Measurements from ENCODE around the gene UNC79. TPM values are rescaled to one million over a fixed set of nuclear protein-coding genes. Genes with fewer than 3 reads are reported as not detected.

Gene UNC79
- total and polyA plus RNA-seq, 2 donors (not counting 3 experiments of a cell fraction or from before 2014, with no cell fraction given), result not detected

GRCh38 chr14:93725993-93726392 lies 295.3 kb downstream of the UNC79 start:
- intact Hi-C loops (cut with micrococcal nuclease), result no loop called here
- TF ChIP-seq MYC (IDR thresholded peaks at IDR 0.05; ENCODE audit: low read depth, low read length), result no peak
- TF ChIP-seq POLR2AphosphoS5 (IDR thresholded peaks at IDR 0.05; ENCODE audit: insufficient read depth, low read depth, low read length), result no peak
- TF ChIP-seq GATA2 (IDR thresholded peaks at IDR 0.05; ENCODE audit: insufficient read depth, insufficient read length, low read depth, low read length), result no peak
- TF ChIP-seq EZH2 (IDR thresholded peaks at IDR 0.05; ENCODE audit: borderline replicate concordance, low read depth, low read length, severe bottlenecking), result no peak
- no peak for TF ChIP-seq MAX (IDR thresholded peaks at IDR 0.05; ENCODE audit: insufficient read depth, insufficient read length)
- TF ChIP-seq CTCF (IDR thresholded peaks at IDR 0.05; ENCODE audit: extremely low read depth in 1 of 2, insufficient read depth in 1 of 2, low read depth in 1 of 2, low read length in 2 of 2), result no peak
- TF ChIP-seq JUN (IDR thresholded peaks at IDR 0.05; ENCODE audit: borderline replicate concordance, insufficient read depth, insufficient read length, low read depth), result no peak
- TF ChIP-seq POLR2A (IDR thresholded peaks at IDR 0.05; ENCODE audit: low read depth, low read length), result no peak
- TF ChIP-seq FOS (IDR thresholded peaks at IDR 0.05; ENCODE audit: borderline replicate concordance, insufficient read depth, low read length), result no peak

More at GRCh38 chr14:93725993-93726392, 295.3 kb downstream of the UNC79 start:
- Histone ChIP-seq H3K4me2 (ENCODE audit: insufficient read depth, low read length) (no peak overlapping the region), H3K79me2 (ENCODE audit: control insufficient read depth, insufficient read depth, low read length) (no peaks in the 10 kb centered on the region), H3K4me1 (ENCODE audit: control insufficient read depth, extremely low read depth, insufficient read depth, low read length) (no peaks in the 10 kb centered on the region), H3K9me1 (replicated peaks; ENCODE audit: control insufficient read depth, extremely low read depth, insufficient read depth, low read length) (no peaks in the 10 kb centered on the region), H4K20me1 (replicated peaks; ENCODE audit: control insufficient read depth, extremely low read depth, insufficient read depth, low read length) (no peaks in the 10 kb centered on the region), H3K36me3 (ENCODE audit: control insufficient read depth in 2 of 2, extremely low read depth in 1 of 2, insufficient read depth in 2 of 2, low read length in 2 of 2) (no peaks in the 10 kb centered on the region), H3K9me3 (replicated peaks; ENCODE audit: control insufficient read depth, insufficient read depth, low read length) (peaks cover 9% of the 10 kb centered on the region), H3K27me3 (ENCODE audit: control insufficient read depth in 2 of 2, insufficient read depth in 2 of 2, low read length in 2 of 2) (no peaks in the 10 kb centered on the region), H3K4me3 (replicated peaks in 1 of 3; ENCODE audit: insufficient read depth in 1 of 3, low read depth in 1 of 3, low read length in 3 of 3) (no peak overlapping the region), H3K9ac (replicated peaks; ENCODE audit: extremely low read depth, insufficient read depth, low read length) (no peak overlapping the region), H2AFZ (ENCODE audit: low read depth, low read length) (no peak overlapping the region), H3K27ac (ENCODE audit: insufficient read depth, low read depth, low read length) (no peak overlapping the region)
- dilution Hi-C loops (cut with MboI; ENCODE audit: extremely low pct_ligation_motif_present, low sequenced_read_pairs), result no loop called here
- ChIA-PET CTCF (no interaction called here), POLR2A (no interaction called here)
- no TSS peak for BruUV-seq (replicated peaks)
- DNase-seq (ENCODE audit: low read depth, low spot score), result no peak
- no peak for FAIRE-seq

Data from endothelial cell of umbilical vein (primary cell).